ENCODE measurements around the gene SLC6A5.
"Not testable (repeated sequence)": the region's sequence is repeated elsewhere in the genome, so short reads cannot be mapped to it uniquely, and the experiment has no call there.

SLC6A5 gene

DNA sequence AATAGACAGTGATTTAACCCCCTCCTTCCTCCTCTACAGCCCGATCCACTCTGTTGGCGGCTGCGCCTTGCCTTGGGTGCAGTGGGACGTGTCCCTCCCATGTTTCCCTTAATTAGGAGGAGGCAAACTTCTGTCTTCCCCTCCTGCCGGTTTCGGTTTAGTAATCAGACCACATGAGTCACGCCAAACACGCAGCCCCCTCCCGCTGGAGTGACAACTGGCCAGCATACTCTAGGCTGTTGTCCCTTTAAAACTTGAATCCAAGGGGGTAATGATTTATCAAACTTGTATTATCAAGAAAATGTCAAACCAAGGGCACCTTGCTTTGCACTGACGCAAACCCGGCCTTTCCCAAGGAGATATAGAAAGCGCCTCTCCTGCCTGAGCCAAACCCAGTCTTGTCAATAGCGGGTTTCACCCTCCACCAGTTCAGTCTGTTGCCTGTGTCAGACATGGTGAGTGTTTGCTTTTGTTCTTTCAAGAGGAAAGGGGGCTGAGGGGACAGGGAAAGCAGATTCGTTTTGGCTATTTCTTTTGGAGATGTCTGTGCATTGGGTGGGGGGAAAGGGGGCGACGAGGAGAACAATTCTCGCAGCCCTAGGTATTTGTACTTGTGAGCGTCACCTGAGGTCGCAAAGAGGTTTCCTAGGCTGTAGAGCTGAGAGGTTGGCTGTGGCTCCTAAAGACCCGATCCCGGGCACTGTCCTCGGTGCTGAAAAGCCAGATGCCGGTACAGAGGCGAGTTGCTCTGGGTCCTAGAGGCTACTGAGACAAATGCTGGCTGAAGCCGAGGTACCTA is at the start of gene SLC6A5:
SLC6A5 (plus strand) TSS at position 388 of the 799 bp plus-strand sequence; CDS start at position 453, 65 bp downstream.
- DNase-seq = peak; percentile 52
- ATAC-seq = no peak

DNA sequence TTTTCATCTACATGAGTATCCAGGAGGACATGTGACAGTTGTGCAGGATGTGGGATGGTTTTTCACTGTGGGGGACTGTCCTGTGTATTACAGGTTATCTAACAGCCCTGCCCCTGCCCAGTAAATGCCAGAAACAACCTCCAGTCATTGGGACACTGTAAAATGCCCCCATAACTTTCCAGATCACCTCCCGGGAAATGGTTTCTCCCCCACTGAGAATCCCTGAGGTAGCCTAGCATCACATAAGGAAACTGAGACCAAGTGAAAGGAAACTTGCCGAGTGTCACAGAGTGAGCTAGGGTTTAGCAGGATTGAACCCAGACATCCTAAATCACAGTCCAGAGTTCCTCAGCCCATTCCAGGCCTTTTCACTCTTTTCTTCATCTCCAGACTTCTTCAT is 48.3 kb upstream of the SLC6A5 start:
- no peak for ATAC-seq
- DNase-seq = no peak

DNA sequence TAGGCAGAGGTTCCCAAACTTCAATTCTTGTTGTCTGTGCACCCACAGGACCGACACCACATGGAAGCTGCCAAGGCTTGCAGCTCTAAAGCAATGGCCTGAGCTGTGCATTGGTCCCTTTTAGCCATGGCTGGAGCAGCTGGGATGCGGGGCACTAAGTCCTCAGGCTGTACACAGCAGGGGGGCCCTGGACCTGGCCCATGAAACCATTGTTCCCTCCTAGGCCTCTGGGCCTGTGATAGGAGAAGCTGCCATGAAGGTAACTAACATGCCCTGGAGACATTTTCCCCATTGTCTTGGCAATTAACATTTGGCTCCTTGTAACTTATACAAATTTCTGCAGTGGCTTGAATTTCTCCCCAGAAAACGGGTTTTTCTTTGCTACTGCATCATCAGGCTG is 43.6 kb upstream of the SLC6A5 start:
- no peak for DNase-seq
- no peak for ATAC-seq

DNA sequence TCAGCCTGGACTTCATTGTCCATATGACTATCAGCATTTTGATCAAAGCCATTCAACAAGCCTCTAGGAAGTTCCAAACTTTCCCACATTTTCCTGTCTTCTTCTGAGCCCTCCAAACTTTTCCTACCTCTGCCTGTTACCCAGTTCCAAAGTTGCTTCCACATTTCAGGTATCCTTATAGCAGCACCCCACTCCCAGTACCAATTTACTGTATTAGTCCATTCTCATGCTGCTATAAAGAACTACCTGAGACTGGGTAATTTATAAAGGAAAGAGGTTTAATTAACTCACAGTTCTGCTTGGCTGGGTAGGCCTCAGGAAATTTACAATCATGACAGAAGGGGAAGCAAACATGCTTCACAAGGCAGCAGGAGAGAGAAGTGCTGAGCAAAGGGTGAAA is 43.0 kb upstream of the SLC6A5 start:
- not testable (repeated sequence) for ATAC-seq, DNase-seq

DNA sequence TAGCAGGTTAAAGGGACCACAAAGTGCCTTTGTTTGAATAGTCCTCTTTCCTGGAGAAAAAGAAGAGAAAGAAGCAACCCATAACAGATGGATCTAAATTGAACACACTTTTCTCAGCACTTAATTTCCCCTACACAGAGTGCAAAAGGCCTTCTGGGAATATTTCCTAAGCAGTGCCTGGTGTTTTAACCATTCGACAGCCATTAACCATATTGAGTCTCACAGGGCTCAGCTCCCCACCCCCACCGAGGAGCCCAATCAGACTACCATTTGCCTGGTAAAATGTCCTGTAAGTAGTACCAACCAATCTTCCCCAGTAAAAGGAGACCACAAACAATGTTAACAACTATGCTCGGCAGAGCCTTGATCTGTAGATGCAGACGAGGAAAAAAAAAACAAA is 40.7 kb upstream of the SLC6A5 start:
- no peak for ATAC-seq
- DNase-seq = no peak

DNA sequence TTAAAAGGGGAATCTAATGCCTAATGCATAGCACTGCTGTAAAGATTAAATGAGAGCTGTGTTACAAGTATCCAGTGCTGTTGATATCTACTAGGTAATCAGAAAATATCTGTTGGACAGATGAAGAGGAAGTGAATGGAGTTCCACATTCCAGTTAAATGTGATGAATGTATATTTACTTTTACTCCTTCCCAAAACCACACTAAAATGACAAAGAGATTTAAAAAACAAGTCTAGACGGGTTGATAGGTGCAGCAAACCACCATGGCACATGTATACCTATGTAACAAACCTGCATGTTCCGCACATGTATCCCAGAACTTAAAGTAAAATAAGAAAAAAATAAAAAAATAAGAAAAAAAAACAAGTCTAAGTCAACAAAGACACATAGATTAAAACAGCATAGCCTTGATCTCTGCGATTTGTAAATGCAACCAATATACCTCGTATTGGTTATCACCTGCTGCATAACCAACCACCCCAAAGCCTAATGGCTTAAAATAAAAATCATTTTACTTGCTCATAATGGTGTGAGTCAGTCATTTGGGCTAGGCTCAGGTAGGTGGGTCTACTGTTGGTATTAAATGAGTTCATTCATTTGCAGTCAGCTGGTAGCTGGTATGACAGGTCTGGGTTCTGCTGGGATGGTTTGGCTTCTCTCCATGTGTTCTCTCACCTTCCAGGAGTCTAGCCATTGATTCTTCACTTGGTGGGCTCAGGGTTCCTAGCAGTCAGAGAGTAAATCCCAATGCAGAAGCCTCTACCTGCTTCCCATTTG is 39.7 kb upstream of the SLC6A5 start:
- ATAC-seq (no peak), DNase-seq (no peak)

DNA sequence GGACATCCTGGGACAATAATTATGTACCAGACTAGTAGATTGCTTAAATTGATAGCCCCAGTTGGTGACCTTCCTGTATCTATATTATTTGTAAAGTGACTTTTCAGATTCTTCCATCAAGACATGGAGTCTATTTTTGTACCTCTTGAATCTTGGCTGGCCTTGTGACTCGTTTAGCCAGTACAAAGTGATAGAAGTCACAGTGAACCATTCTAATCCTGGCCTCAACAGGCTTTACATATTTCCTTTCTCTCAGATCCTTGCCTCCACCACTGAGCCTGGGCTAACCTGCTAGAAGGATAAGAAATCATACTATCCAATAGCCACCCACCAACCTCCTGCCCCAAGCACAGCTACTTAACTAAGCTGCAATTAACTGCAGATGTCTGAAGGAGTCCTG is 37.5 kb upstream of the SLC6A5 start:
- ATAC-seq = no peak

DNA sequence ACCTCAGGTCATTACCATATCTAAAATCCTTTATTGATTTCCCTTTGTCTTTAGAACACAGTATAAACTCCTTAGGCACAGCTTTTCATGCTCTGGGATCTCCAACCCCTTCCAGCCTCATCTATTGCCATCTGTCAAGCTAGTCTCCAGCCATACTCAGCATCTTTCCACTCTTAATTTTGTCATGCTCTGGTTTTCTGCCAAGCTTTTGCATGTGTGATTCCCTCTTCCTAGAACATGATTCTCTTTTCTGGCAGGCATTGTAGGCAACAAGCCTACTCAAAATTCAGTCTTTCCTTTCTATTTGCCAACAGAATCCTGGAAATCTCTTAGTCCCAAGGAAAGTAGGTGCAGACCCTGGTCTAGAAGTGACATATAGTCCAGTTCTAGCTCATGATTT is 35.5 kb upstream of the SLC6A5 start:
- DNase-seq (no peak), ATAC-seq (no peak)

More for the DNA sequence above, 37.5 kb upstream of the SLC6A5 start:
- DNase-seq = no peak

DNA sequence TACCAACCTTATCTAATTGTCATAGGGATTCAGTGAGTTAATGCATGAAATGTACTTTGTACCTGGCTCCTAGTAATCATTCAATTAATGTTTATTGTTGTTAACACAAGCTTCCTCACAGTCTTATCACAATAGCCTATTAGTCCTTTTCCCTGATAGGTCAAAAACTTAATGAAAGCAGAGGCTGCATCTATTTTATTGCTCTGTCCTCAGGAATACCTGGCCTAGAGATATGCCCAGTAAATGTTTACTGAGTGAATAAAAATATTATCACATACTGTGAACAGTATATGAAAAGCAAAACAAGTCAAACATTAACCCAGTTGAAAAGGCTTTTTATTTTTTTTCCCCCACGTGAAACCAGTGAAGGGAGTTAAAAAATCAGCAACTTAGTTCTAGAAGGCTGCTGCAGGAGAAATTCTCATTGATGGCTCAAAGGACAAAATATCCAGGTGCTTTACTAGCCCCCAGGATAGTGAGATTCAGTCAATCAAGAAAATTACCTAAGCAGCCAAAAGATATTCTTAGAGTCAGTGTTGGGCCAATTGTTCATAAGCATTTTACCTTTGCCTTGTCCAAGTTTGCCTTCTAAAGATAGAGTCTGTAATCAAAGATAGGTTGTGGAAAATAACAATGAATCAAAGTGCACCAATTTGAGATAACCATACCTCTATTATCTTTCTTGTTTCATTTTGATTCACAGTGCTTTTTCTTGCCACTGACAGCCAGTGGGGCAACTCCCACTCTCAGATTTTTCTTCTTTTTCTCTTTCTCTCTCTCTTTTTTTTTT is 34.4 kb upstream of the SLC6A5 start:
- ATAC-seq = no peak
- no peak for DNase-seq

DNA sequence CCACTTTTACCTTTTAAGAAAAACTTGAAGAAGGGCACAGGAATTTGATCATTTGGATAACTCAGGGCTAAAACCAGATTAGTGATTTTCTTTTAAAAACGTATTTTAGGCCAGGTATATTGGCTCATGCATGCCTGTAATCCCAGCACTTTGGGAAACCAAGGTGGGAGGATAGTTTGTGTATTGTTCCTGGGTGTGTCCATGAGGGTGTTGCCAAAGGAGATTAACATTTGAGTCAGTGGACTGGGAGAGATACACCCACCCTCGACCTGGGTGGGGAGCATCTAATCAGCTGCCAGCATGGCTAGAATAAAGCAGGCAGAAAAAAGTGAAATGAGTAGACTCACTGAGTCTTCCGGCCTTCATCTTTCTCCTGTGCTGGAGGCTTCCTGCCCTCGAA is 33.3 kb upstream of the SLC6A5 start:
- not testable (repeated sequence) for ATAC-seq, DNase-seq

DNA sequence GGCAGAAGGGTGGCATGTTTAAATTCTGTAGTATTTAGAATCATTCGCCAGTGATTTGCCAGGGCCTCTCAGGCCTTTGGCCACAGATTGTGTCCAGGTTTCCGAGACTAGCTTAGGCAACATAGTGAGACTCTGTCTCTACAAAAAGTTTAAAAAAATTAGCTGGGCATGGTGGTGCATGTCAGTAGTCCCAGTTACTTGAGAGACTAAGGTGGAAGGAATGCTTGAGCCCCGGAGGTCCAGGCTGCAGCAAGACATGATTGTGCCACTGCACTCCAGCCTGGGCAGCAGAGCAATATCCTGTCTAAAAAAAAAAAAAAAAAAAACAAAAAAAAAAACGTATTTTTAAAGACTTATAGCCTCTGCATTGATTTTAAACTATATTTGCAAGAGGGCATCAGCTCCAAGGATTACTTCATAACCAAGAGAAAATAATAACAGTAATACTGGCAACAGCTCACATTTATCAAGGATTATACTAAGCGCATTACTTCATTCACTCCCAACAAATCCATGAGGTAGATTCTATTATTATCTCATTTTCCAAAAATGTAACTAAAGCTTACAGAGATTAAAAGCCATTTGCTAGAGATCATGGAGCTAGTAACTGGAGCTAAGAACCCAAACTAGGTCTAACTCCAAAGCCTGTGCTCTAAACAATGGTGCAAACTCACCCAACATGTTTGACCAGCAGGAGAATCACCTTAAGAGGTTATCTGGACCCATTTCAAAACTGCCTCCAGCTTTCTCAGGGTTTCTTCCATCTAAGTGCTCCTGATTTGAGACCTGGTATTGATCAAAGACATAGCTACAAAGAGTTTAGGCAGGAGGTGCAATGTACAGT is 32.6 kb upstream of the SLC6A5 start:
- no peak for ATAC-seq
- no peak for DNase-seq

DNA sequence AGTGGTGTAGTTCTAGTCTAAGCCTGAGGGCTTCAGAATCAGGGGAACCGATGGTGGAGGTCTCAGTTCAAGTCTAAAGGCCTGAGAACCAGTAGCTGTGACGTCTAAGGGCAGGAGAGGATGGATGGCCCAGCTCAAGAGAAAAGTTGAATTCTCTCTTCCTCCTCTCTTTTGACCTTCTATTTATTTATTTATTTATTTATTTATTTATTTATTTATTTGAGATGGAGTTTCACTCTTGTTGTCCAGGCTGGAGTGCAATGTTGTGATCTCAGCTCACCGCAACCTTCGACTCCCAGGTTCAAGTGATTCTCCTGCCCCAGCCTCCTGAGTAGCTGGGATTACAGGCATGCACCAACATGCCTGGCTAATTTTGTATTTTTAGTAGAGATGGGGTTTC is 19.7 kb upstream of the SLC6A5 start:
- ATAC-seq, DNase-seq: not testable (repeated sequence)

DNA sequence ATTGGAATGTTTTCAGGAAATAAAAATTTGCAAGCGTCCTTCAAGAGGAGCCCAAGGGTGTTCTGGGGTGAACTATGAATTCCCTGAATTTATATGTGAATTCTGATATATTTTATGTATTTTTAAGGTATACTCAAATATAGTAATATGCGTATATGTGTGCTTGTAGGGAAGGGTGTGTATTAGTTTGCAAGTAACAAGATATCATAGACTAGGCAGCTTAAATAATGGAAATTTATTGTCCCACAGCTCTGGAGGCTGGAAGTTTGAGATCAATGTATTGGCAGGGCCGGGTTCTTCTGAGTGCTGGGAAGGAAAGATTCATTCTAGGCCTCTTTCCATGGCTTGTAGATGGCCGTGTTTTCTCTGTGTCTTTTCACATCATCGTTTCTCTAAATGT is 16.2 kb upstream of the SLC6A5 start:
- DNase-seq (no peak), ATAC-seq (no peak)

DNA sequence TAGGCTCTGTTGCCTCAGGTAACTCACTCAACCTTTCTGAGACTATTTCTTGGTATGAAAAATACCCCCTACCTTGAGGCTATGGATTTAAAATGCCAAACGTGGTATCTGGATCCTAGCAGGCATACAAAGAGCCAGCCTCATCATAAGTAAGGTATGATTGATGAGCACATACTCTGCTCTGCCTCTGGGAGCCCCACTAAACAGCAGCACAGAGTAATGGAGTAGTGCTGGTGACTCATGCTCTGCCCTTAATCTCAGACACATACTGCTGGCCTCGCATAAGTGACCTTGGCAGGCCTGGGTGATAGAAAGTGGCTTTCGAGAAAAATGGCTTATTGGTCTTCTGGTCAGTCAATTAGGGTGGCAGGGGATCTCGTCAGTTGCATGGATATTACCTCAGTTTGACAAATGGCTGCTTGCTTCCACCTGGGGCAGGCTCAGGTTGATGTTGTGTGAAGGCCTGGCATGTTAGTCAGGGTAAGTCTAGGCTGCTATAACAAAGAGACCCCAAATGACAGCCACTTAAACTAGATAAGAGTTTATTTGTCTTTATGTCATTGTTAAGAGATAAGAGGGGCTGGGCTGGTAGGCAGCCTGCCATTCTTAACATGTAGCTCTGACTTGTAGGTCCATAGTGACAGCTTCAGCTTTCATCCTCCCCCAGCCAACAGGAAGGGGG is 15.2 kb upstream of the SLC6A5 start:
- DNase-seq (no peak), ATAC-seq (no peak)

DNA sequence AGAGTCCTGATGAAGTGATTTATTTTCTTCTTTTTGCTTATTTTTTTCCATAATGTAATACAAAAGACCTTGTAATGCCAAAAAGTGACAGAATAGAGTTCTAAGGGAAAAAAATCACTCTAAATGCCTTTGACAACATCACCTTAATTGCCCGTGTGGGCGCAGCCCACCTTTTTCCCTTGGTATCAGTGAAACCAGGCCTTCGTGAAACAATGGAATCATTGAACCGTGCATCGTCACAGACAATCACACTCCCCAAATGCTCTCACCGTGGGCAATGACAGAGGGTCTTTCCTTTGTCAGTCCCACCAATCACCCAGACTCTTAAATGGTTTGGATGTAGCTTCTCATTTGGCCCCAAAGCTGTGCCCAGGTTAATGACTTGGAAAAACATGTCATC is 9.6 kb upstream of the SLC6A5 start:
- no peak for ATAC-seq
- no peak for DNase-seq

DNA sequence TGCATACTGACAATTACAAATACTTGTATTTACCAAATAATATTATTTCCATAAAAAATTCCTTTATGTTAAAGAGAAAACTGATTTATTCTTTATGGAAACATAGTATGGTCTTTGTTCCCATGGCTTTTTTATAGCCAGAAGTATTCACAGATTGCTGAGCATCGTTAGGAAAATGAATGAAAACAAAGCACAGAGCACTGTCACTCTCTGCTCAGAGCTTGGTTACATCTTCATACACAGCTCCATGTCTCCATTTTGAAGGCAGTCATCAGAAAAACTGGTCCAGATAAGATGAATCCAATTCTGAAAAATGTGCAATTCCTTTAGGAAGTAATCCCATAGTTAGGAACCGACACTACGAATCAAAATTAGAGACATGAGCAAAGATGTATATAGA is 9.0 kb upstream of the SLC6A5 start:
- ATAC-seq (no peak), DNase-seq (no peak)

DNA sequence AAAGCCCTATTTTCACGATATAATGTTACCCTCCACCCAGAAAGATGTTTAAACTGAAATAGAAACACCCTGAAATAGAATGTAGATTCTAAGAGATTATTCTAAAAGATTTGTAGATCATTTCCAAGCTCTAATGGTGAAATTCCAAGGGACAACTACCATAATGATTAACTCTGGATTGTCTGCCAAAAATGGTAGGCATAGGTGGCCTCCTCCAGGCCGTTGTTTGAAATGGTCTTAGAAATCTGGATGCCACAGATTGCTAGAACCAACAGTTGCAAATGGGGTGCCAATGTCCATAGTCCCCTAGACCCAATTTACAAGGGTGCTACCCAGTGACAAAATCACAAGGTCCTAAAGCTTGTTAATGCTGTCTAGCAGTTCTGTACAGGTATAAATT is 6.7 kb upstream of the SLC6A5 start:
- ATAC-seq (no peak), DNase-seq (no peak)

DNA sequence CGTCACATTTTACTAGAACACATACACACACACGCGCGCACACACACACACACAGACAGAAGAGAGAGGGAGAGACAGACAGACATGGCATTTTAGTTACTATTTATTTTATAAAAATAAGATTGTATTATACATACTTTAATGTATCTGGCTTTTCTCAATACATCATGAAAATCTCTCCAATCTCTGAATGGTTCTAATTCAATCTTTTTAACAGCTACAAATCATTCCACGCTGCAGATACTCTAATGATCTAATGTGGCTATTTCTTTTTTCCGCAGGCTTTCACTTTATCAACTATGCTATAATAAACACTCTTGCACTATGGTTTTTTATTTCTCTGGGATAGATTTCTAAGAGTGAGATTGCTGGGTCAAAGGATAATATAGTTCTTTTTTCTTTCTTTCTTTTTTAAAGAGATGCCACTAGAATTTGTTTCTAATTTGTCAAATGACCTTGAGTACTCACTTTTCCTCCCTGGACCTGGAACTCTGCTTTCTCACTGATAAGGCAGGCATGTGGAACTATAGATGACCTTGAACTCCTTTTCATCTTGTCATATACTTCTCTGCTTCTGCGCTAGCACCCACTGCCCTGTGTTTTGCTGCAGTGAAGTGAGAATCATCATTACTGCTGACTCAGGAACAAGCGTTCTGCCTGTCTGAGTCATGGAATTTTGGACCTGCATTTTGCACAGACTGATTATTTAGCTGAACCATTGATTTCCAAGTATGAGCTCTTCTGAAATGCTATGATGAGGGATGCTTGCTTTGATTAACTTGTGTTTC is 4.9 kb upstream of the SLC6A5 start:
- ATAC-seq (no peak), DNase-seq (no peak)

DNA sequence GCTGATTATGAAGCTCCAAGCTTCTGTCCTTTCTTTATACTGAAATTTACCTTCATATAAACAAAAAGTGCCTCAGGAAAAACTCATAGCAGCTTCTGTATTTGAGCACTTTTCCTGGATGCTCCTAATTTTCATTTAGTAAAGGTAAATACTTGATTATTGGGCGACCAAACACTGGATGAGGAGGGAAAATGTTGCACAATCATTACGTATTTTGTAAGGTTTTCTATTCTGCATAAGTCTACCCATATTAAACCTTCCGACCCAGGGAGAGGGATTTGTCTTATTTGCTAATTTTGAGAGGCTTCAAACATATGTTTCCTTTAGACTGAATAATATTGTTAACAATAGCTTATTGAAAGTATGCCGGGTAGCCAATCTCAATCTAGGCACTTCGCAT is 4.3 kb upstream of the SLC6A5 start:
- ATAC-seq = no peak
- no peak for DNase-seq
